GM21360 (cell line): ENCODE results near the gene TNFRSF11A.

Experiments
- ATAC-seq: cut with Tn5 transposase; IDR thresholded peaks from one replicate; pipeline ENCODE4 v1.9.1; 2021; ENCODE audit warnings: mild to moderate bottlenecking, moderate library complexity; ENCODE audit not compliant: unreplicated experiment

The TNFRSF11A gene

DNA sequence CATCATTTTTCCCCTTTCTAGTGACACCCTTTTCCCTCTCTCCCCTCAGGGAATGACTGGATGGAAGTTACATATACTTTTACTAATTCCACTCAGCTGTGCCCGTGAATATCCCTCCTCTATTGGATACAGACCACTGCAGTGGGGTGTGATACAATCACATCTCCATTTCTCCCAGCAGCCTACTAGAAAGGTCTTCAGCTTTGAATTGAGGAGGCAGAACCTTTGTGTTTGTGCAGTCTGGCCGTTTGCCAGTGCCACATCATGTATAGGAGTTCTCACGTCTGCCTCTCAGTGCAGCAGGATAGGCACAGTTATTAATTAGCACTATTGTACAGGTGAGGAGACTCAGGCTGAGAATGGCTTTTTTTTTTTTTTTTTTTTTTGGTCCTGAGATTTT is 16.4 kb downstream of the TNFRSF11A start:
- no peak for ATAC-seq

DNA sequence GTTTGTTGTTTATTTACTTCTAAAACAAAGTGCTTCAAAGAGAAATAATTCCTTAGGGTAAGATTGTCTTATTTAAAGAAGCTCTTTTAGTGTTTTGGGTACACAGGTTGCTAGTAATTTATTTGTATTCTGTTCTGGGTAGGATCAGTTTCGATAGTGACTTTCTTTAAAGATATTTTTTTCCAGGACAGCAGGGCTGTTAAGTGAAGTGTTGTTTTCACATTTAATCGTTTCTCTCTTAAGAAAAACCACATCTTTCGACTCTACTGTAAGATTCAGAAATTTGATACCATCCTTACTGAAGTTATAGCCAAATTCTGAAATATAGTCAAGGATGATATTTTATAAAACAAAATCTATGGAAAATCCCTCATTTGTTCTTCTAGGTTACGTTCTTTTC is 17.8 kb downstream of the TNFRSF11A start:
- ATAC-seq: no peak

DNA sequence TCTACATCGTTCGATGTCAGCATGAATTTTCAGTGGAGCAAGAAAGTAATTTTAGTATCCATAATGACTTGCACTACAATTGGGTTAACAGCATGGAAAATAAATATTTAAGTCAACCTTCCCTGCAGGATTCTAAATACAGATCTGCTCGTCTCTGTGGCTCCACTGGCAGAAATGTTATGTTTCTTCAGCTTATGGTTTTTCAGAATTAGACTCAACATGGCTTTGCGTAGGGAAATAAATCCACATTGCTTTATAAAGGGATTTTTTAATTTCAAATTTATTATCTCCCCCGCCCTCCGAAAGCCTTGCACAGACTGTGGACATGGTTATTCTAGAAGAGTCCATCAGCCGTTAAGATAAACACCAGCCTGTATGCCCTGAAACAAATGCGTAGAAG is 18.2 kb downstream of the TNFRSF11A start:
- no peak for ATAC-seq

DNA sequence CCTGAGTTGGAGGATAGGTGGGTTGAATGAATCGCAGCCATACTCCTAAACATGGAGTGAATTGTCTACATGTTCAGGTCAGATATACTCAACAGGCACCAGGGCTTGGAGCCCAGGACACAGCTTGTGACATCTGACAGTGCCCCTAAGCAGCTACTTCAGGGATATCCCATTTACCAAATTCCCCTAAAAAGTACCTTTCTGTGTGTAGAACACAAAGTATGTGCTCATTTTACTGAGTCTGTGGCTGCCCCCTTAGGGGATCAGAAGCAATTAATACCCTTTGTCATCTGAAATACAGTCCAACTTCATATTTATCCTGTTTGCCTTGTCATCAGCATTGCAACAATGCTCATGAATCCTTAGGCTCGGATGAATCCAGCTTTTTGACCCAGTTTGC is 20.8 kb downstream of the TNFRSF11A start:
- no peak for ATAC-seq

GRCh38 chr18:62346333-62347088 is 21.4 kb downstream of the TNFRSF11A start:
- no peak for ATAC-seq

DNA sequence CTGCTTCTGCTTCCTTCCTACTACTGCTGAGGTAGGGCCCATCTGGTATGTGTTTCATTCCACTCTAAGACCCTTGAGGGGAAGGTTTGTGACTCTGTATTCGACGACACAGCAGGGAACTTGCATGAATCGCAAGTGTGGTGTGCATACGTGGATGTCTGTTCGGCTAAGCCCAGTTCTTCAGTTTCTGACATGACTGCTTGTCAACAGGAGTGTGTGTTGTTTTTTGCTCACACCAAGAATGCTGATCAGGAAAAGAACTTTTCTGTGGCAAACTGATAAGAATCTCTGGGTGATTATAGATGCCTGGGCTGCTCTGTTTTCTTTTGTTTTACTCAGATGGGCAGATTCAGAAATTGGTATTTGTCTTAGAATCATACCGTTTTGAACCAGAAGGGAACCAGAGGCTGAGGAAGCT is 22.0 kb downstream of the TNFRSF11A start:
- ATAC-seq: no peak

DNA sequence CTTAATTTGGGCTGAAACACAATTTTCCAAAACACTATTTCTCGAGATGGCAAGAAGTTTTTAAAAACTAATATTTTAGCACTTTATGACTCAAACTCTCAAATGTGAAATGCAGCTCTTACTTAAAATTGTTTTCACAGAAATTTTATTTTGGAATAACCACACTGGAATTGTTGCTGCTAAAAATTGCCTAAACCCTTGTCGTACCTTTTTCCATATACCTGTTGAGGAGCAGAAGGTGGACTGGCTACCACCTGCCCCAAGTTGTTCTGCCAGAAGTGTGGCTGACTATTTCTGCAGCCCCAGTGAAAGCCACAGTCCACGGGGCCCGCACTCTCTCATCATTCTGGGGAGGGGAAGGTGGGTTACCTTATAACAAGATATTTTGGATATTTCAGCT is 23.4 kb downstream of the TNFRSF11A start:
- ATAC-seq: no peak

GRCh38 chr18:62353170-62353569 is 28.1 kb downstream of the TNFRSF11A start:
- ATAC-seq: no peak

- ATAC-seq: no peak
Measured at GRCh38 chr18:62354151-62354550, 29.0 kb downstream of the TNFRSF11A start.

- no peak for ATAC-seq
Measured at GRCh38 chr18:62357079-62357719, 32.1 kb downstream of the TNFRSF11A start.

DNA sequence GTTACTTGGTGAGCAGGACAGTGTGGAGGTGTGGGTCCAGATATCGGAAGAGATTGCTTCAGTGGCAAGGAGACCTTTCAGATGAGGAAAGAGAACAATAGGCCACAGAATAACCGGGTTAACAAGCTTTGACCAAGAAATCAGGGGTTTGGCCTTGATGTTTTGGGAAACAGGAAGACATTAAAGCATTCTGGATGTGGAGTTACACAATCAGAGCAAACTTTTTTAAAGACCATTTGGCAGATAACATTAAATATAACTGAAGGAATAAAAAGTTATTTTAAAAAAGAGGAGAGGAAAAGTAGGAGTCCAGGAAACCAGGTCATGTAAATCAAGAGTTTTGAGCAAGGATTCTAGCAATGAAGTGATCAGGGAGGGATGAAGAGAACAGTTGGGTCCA is 35.7 kb downstream of the TNFRSF11A start:
- ATAC-seq: no peak

- no peak for ATAC-seq
Measured at GRCh38 chr18:62361288-62361687, 36.2 kb downstream of the TNFRSF11A start.

- no peak for ATAC-seq
Measured at GRCh38 chr18:62364558-62364957, 39.4 kb downstream of the TNFRSF11A start.

GRCh38 chr18:62365420-62365819 is 40.3 kb downstream of the TNFRSF11A start:
- no peak for ATAC-seq

GRCh38 chr18:62366992-62367391 is 41.9 kb downstream of the TNFRSF11A start:
- ATAC-seq: no peak

GRCh38 chr18:62368100-62368499 is 43.0 kb downstream of the TNFRSF11A start:
- ATAC-seq: peak; percentile 76

DNA sequence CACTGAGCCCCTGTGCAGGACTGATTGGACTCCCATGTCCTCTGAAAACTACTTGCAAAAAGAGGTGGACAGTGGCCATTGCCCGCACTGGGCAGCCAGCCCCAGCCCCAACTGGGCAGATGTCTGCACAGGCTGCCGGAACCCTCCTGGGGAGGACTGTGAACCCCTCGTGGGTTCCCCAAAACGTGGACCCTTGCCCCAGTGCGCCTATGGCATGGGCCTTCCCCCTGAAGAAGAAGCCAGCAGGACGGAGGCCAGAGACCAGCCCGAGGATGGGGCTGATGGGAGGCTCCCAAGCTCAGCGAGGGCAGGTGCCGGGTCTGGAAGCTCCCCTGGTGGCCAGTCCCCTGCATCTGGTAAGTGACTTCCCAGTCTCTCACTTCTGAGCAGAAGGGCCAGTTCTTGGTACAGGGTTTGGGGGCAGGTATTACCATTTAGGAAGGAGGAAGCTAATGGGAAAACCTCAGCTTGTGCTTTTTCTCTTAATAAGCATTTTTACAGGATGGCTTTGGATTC is 44.1 kb downstream of the TNFRSF11A start:
- no peak for ATAC-seq

DNA sequence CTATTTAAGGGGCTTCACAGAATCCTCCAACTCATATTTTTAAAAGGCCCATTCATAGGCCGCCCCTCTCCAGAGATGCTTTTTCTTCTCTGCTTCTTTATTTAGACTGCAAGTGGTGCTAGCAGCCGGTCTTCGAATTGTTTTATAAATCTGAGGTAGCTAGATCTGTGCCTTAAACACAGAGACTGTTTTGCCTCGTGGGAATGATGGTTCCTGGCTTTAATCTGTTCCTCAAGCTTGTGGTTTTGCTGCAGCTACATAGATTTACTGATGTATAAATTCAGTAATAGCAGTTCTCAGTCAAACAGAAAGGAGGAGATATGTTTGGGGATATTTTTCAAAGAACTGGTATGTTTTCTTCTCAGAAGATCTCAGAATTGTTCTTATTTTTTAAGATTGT is 45.3 kb downstream of the TNFRSF11A start:
- ATAC-seq: no peak

DNA sequence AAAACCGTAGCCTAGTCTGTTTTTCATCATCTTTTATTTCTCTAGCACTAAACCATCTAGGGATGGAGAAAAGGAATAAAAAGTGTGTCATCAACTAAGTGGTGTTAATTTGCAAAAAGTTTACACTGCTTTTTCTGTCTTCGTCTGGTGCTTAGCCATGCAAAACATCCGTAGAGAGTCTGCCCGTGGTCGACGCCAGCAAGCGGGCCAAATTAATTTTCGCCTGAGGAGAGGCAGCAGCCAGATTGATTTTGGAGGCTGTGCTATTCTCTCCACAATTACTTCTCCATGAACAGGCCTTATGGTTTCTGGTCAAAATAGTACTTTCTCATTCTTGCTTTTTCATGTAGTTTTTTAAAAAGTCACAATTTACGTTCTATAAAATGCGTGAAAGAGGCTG is 46.3 kb downstream of the TNFRSF11A start:
- no peak for ATAC-seq

DNA sequence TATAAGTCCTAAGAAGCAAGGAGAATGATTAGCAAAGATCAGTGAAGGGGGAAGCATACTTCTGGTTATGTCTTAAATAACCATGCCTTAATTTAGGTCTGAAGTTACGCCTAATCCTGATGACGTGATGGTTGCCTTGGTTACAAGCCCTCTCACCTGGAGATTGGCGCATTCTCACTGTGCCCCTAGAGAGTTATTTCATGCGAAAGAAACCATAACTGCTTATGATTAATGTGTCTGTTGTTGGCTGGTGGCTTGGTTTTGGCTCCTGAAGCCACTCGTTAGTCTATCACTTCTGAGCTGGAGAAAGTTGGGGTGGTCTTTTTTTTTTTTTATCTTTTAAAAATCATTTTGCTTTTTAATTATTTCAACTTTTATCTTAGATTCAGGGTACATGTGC is 47.0 kb downstream of the TNFRSF11A start:
- no peak for ATAC-seq

DNA sequence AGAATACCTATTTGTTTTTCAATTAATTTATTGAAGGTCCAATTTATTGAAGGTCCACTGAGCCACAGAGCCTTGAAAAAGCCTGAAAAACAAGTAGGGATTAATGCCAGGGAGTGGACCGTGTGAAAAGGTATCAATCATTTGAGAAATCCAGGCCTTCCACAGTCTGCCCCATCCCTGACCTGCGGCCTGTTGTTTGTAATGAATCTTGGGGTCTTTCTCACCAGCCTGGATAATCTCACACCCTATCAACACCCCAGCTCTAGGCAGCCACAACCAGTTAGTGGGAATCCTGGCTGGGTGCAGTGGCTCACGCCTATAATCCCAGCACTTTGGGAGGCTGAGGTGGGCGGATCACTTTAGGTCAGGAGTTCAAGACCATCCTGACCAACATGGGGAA is 47.8 kb downstream of the TNFRSF11A start:
- no peak for ATAC-seq

DNA sequence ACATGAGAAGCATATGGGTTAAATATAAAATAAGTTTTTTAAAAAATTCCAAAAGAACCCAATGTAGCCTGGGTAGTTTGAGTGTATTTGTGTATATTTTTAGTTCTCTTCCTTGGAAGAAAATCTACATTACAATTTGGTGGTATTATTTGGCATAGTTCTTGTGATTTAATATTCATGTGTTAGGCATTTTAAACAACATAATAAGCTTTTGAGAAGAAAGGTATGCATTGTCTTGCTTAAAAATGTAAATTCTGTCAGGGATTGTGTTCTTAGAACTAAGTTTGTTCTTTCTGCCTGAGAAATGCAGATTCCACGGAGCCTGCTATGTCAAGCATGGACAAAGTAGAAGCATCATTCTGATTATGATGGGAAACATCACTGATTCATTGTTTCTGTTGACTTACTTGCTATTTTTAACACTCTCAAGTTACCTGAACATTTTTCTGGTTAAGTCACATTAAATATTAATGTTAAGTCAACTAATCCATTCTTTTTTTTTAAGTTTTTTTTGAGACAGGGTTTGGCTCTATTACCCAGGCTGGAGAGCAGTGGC is 49.4 kb downstream of the TNFRSF11A start:
- ATAC-seq: no peak
